DND-41 (cell line): ENCODE data around the gene GSG1L.

ENCODE experiments used
- EZH2 ChIP-seq: IDR thresholded peaks from 3 replicates; pipeline ENCODE4 v1.6.1; 2012; ENCODE audit warnings: borderline replicate concordance, low read depth, mild to moderate bottlenecking, moderate library complexity, low read length, inconsistent platforms; ENCODE audit not compliant: severe bottlenecking
- TF ChIP-seq, protein P1 (sequence below): IDR thresholded peaks from 2 replicates; pipeline ENCODE4 v1.5.1; 2012; ENCODE audit warnings: borderline replicate concordance, low read length, moderate library complexity, mild to moderate bottlenecking; ENCODE audit not compliant: poor library complexity, severe bottlenecking; ENCODE audit errors: extremely low read depth

DNA sequence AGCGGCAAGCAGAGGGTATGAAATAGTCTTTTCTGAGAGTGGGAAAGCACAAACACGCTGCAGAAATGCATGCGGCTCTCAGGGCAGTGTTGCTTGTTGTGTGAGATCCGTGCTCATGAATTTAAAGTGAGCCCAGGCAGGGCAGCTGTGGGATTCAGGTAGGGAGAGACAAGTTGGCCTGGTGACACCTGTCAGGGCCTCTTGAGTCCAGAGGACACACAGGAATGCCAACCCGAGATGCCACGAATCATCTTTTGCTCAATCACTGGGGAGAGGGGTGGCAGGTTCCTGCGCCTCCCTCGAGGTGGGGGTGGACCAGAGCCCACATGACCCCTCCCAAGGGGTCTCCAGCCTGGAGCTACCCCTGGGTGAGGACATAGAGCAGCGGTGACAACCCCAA, 211.9 kb downstream of the GSG1L start:
- TF ChIP-seq, protein P1, sequence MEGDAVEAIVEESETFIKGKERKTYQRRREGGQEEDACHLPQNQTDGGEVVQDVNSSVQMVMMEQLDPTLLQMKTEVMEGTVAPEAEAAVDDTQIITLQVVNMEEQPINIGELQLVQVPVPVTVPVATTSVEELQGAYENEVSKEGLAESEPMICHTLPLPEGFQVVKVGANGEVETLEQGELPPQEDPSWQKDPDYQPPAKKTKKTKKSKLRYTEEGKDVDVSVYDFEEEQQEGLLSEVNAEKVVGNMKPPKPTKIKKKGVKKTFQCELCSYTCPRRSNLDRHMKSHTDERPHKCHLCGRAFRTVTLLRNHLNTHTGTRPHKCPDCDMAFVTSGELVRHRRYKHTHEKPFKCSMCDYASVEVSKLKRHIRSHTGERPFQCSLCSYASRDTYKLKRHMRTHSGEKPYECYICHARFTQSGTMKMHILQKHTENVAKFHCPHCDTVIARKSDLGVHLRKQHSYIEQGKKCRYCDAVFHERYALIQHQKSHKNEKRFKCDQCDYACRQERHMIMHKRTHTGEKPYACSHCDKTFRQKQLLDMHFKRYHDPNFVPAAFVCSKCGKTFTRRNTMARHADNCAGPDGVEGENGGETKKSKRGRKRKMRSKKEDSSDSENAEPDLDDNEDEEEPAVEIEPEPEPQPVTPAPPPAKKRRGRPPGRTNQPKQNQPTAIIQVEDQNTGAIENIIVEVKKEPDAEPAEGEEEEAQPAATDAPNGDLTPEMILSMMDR: no peak
- TF ChIP-seq EZH2: no peak
